Activated CD8-positive, alpha-beta memory T cell treated with anti-CD3 and anti-CD28 coated beads for 4 hours (primary cell): ENCODE measurements around the gene NFE2L1.
"Not testable (repeated sequence)": the region's sequence is repeated elsewhere in the genome, so short reads cannot be mapped to it uniquely, and the experiment has no call there.

ENCODE experiments used
- DNase-seq, 2 donors: peaks; one replicate each; pipeline ENCODE4 v3.0.0-alpha.2; 2020; ENCODE audit warnings: low read depth in 2 of 2

Gene NFE2L1

DNA sequence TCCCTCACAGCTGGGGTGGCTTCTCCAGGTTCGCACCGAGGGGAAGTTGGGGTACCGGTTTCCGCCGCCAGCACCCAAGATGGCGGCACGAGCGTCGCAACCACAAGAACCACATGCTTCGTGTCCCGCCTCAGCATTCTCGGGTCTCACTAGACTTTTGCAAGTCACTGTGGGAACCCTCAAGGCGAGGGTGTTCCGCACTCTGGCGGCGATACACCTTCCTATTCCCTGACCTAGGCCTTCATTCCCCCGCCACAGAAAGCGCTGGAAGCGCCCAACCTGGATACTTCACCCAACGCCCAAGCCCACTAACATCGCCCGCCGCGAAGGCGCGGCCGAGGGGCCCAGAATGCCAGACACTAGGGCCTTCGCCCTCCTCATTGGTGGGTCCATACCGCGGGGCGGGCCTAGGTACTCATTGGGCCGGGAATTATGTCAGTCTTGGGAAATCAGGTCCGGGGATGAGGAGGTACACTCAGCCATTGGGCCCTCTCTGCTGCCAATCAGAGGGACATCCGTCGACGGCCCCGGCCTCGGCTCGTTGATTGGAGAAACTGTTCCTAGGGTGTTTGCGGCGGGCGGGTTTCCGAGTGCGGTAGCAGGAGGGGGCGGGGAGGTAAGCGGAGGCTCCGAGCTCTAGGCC is at the start of gene NFE2L1:
Gene NFE2L1, plus strand, starts transcription at position 619 of the 643 bp plus-strand sequence. CDS start 2,760 bp downstream, outside the sequence.
- DNase-seq = peak; percentile 94 to 98

DNA sequence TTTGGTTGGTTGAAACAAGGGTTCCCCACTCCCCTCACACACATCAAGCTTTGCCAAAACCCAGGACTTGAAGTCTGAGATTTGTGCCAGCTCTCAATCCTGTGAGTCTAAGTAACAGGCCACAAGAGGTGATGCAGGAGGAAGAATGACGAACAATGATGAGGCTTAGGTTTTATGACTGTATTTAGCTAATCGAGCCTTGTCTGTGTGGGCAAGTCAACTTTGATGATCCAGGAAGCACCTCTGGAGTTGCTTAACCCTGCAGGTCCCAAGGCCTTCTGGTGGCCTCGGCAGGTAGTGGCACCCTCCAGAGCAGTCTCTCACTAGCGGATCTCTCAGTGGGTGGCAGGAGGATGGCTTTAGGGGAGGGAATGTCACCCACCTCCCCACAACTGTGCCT is 48.6 kb upstream of the NFE2L1 start:
- no peak for DNase-seq

DNA sequence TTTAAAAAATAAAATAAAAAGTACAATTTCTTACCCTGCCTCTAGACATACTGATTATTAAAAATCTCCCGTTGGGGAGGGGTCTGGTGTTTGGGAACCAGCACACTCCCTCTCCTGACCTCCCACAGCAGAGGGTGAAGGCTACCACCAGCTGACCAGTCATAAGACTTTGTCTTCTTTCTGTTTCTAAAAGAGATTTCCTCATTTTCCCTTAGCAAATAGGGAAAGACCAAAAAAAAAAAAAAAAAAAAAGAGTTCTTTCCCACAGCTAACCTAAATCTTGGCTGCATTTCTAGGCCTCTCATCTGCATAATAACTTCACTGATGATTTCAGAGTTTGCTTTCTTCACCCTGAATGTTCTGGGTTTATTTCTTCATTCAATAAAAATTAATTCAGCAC is 47.0 kb upstream of the NFE2L1 start:
- DNase-seq = no peak

GRCh38 chr17:48001657-48002056 is 46.5 kb upstream of the NFE2L1 start:
- DNase-seq = not testable (repeated sequence)

GRCh38 chr17:48002266-48002915 is 45.8 kb upstream of the NFE2L1 start:
- no peak for DNase-seq

- DNase-seq = no peak
Measured at GRCh38 chr17:48002916-48003416, 45.2 kb upstream of the NFE2L1 start.

- DNase-seq = no peak
Measured at GRCh38 chr17:48003417-48004151, 44.6 kb upstream of the NFE2L1 start.

- DNase-seq = no peak
Measured at GRCh38 chr17:48004983-48005382, 43.2 kb upstream of the NFE2L1 start.

DNA sequence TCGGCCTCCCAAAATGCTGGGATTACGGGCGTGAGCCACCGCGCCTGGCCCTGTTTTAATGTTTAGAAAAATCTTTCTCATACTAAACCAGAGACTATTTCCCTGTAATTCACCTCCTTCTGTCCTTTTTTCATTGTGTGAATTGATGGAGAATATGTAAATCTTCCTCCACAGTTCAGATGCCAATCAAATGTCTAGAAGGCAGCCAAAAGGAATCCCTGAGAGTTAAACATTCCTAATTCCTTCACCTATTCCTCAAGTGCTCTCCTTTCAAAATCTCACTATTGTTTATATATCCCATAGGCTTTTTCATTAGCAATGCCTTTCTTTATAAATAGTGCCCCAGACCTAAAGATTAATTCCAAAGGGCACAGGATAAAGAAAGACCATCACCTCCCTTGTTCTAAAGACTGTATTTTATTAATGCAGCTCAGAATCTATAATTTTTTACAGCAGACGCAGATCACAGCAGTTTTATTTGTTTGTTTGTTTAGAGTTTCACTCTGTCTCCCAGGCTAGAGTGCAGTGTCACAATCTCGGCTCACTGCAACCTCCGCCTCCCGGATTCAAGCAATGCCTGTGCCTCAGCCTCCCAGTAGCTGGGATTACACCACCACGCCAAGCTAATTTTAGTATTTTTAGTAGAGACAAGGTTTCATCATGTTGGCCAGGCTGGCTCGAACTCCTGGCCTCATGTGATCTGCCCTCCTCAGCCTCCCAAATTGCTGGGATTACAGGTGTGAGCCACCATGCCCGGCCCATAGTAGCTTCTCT is 41.0 kb upstream of the NFE2L1 start:
- no peak for DNase-seq

DNA sequence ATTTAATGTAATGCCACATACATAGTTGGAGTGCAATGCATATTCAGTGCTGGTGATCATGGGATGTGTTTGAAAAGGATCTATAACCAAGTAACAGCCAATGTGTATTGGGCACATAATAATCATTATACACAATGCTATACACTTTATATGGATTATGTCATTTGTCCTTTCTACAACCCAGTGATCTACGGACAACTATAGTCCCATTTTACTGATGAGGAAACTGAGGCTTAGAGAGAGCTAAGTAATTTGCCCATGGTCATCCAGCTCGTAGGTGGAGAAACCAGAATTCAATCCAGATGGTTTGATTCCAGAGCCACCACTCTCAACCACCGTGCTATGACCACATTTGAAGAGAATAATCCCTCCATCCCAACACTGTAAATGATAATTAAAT is 38.0 kb upstream of the NFE2L1 start:
- no peak for DNase-seq

DNA sequence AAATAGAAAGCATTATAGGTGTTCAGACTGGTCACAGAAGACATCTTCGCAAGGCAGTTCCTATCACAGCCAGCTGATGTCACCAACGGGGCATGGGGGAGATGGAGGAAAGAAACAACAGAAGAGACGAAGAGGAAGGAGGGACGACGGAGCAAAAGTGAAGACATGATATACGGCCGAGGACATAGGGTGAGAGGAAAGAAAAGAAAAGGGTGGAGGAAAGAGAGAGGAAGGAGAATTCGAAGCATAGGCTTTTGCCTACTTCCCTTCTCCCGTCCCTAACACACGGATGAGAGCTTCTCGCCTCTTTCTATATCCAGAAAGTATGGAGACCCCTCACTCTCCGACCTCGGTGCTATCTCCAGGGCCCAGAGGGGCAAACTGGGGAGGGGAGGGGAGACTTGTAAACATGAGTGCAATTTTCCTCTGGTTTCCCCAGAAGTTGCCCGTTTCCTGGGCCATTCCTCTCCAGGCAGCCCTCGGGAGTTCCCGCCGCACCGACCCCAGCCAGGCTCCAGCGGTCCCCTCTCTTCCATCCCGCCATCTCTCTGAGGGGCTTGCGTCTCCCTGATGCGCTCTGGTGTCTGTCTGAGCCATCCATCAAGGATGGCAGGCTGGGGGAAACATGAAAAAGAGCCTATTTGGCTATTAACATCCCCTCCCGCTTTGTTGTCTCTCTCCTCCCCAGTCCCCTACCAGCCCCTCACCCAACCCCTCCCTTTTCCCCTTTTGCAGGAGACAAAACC is 36.6 kb upstream of the NFE2L1 start:
- DNase-seq = no peak

DNA sequence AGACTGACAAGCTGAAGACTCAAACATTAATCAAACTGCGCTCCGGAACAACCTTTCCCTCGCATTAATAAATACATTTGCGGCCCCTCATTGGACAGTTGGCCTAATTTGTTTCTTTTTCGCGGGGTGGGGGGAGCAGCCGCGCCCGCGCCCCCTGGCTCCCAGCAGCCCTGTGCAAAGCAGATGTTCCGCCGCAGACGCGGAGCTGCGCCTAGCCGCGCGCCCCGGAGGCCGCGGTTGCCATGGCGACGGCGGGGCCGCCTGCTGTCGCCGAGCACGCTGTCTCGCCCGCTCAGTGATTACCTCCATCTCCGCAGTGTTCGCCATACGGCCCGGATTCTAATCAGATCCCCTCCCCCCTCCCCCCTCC is 36.0 kb upstream of the NFE2L1 start:
- DNase-seq = no peak

- no peak for DNase-seq
Measured at GRCh38 chr17:48012654-48013053, 35.5 kb upstream of the NFE2L1 start.

- no peak for DNase-seq
Measured at GRCh38 chr17:48013876-48014594, 34.1 kb upstream of the NFE2L1 start.

GRCh38 chr17:48014595-48015111 is 33.5 kb upstream of the NFE2L1 start:
- no peak for DNase-seq

- DNase-seq = no peak
Measured at GRCh38 chr17:48016112-48016511, 32.0 kb upstream of the NFE2L1 start.

GRCh38 chr17:48017817-48018158 is 30.4 kb upstream of the NFE2L1 start:
- DNase-seq = not testable (repeated sequence)

GRCh38 chr17:48021934-48022333 is 26.2 kb upstream of the NFE2L1 start:
- no peak for DNase-seq

DNA sequence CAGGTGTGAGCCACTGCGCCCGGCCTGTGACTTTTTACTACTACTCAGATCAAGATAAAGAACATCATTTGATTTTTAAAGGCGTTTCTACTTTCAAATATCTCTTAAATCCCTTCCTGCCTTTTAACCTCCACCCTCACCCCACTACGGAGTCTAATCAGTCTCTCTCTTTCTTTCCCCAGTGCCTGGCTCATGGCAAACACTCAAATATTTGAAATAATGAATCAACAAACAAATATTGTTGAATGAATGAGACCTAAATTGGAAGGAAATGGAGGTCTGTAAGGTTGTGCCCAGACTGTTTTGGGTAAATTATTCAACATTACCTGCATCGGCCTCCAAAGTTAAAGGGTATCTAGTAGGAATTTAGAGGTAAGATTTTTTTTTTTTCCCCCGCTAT is 25.3 kb upstream of the NFE2L1 start:
- DNase-seq = no peak

DNA sequence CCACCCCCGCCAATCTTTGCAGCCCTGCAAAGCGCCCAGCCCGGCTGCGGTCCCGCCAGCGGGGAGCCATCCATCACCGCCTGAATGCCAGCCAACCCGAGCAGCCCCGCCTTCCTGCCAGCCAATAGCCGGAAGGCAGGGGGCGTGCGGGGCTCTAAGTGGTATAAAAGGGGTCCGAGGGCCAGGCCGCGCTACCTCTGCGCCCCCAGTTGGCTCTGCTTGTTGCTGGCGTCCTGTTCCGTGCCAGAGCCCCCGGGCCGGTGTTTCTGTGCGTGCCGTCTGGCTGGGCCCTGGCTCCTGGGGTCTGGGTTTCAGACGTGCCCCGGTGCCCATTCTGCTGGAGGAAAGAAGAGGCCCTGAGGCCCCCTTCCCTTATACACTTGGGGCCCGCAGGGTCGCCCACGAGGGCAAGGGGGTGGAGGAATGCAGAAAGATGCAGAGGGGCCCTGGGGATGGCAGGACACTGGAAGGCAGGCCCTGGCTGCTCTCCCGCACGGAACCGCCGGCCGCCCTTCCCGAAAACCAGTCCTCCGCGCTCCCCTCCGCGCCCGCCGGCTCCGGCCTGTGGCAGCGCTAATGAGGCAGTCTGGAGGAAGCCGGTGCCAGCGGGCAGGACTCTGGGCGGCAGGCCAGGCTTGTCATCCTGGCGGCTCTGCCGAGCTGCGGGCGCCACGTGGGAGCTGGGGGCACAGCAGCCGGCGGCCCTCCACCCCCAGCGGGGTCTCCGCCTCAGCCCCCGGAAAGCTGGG is 24.6 kb upstream of the NFE2L1 start:
- DNase-seq = no peak
